GM19372 (cell line): Measurements from ENCODE around the gene GPHA2.

Experiments
- ATAC-seq: cut with Tn5 transposase; IDR thresholded peaks from one replicate; pipeline ENCODE4 v1.9.1; 2021; ENCODE audit warnings: mild to moderate bottlenecking, low read depth, moderate library complexity; ENCODE audit not compliant: unreplicated experiment

Gene GPHA2

GRCh38 chr11:64893194-64894069 lies 42.3 kb downstream of the GPHA2 start:
- no peak for ATAC-seq

GRCh38 chr11:64892838-64893193 lies 42.9 kb downstream of the GPHA2 start:
- ATAC-seq: no peak

- ATAC-seq: no peak
Observed at GRCh38 chr11:64892411-64892831, 43.3 kb downstream of the GPHA2 start.

- no peak for ATAC-seq
Observed at GRCh38 chr11:64891880-64892279, 43.8 kb downstream of the GPHA2 start.

- no peak for ATAC-seq
Observed at GRCh38 chr11:64891215-64891848, 44.4 kb downstream of the GPHA2 start.

GRCh38 chr11:64890522-64890939 lies 45.2 kb downstream of the GPHA2 start:
- ATAC-seq: no peak

GRCh38 chr11:64888729-64889511 lies 46.8 kb downstream of the GPHA2 start:
- no peak for ATAC-seq

- ATAC-seq: no peak
Observed at GRCh38 chr11:64888406-64888728, 47.3 kb downstream of the GPHA2 start.

- ATAC-seq: peak; percentile 57
Observed at GRCh38 chr11:64887757-64888405, 47.8 kb downstream of the GPHA2 start.

GRCh38 chr11:64887234-64887756 lies 48.4 kb downstream of the GPHA2 start:
- ATAC-seq: no peak

- ATAC-seq: no peak
Observed at GRCh38 chr11:64885367-64886286, 50.1 kb downstream of the GPHA2 start.
